ENCODE results near the gene CHRDL1. TPM values are rescaled to one million over a fixed set of nuclear protein-coding genes. Genes with fewer than 3 reads are reported as not detected.
"Not testable (repeated sequence)": the region's sequence is repeated elsewhere in the genome, so short reads cannot be mapped to it uniquely, and the experiment has no call there.

CHRDL1 gene, protein sequence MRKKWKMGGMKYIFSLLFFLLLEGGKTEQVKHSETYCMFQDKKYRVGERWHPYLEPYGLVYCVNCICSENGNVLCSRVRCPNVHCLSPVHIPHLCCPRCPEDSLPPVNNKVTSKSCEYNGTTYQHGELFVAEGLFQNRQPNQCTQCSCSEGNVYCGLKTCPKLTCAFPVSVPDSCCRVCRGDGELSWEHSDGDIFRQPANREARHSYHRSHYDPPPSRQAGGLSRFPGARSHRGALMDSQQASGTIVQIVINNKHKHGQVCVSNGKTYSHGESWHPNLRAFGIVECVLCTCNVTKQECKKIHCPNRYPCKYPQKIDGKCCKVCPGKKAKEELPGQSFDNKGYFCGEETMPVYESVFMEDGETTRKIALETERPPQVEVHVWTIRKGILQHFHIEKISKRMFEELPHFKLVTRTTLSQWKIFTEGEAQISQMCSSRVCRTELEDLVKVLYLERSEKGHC
- 0.05 TPM for polyA plus RNA-seq (2013, experiment 1 of 2; ENCODE audit: insufficient read length)
- polyA plus RNA-seq (2013, experiment 2 of 2; ENCODE audit: insufficient read length) = 0.15 TPM

DNA sequence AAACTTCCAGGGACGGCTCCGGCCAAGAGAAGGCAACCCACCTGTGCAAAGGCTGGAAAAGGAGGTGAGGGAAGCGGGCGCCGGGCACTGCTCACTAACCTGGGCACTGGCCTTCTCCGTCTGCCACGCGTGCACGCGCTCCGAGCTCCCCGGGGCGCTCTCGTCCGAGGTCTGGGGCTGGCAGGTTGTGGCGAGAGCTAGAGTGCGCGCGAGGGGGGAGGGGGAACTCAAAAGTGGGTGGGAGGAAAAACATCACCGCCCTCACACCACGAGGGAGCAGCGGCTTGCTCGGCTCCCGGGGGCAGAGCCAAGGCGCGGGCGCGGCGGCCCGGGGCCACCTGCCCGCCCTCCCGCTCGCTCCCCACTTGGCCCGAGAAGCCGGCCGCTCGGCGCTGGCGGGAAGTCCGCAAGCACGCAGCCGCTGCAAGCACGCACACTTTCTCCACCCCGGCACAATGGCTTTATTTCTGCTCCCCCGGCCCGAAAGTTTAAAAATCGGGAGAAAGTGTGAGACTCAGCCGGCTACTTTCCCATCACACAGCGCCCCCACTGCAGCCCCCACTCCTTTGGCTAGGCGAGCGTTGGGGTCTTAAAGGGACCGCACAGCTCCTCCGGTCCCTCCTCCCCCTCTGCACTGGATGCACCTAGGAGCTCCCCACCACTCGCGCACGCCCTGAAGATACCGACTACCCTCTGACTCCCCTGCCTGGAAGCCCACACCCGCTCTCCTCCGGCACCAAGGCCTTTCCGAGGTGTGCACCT, at the start of gene CHRDL1:
CHRDL1 (minus strand) TSS at position 173 of the 762 bp plus-strand sequence. CDS start 3,636 bp downstream, outside the sequence.
- DNase-seq = no peak

DNA sequence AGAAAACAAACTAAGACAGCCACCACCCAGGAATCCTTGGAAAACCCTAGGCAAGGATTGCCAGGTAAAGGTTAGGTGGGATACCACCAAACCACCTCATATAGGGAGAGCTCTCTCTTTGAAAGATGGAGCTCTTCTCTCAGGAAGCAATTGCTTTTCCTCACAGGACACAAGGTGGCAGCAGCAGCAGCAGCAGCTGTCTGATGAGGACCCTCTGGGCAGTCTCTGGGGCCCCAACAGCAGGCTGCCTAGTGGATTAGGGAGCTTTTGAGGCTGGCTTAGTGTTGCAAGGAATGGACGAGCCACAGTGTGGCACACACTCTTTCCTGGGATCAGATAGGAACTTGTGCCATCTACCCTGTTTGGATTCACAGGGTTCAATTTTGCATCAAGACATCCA, 41.4 kb upstream of the CHRDL1 start:
- no peak for DNase-seq

DNA sequence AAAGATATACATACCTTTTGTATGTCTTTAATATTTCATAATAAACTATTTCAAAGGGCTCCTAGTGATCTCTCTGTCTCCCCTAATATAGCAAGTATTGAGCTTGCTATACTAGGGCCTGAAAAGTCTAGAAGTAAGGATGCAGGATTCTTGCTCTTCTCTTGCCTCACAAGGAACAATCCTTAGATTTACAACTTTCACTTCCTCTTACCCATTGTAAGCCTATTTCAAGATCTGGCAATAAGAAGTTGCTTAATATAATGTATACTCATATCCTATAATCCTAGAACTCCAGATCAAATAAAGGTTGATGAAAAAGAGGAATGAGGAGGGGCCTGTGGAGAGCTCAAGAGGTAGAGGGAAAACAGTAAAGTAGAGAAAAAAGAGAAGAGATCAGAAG, 40.8 kb upstream of the CHRDL1 start:
- DNase-seq = no peak

DNA sequence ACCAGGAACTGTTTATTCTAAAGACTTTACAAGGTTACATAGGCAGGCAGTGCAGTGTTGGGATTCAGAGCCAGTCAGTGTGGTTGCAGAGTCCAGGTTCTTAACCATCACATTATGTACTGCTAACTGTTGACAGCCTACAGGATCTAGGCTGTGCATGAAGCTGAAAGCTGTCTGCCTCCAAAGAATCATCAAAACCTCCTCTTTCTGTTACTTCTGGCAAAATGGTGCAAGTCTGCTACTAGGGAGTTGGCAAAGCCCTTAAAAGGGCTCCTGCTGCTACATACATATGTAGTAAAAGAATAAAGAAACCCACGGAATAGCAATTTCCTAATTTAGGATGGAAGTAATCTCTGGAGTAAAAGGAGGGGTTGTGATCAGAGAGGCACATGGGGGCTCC, 40.4 kb upstream of the CHRDL1 start:
- no peak for DNase-seq

DNA sequence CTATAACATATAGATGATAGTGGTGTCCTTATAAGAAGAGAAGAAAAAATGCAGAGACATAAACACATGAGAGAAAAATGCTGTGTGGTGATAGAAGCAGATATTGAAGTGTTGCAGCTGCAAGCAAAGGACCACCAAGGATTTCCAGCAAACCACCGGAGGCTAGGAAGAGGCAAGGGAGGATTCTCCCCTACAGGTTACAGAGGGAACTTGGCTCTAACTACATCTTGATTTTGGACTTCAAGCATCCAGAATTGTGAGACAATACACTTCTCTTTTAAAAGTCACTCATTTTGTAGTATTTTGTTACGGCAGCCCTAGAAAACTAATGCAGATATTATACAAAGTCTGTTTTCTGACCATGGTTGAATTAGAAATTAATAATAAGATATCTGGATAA, 30.4 kb upstream of the CHRDL1 start:
- no peak for DNase-seq

DNA sequence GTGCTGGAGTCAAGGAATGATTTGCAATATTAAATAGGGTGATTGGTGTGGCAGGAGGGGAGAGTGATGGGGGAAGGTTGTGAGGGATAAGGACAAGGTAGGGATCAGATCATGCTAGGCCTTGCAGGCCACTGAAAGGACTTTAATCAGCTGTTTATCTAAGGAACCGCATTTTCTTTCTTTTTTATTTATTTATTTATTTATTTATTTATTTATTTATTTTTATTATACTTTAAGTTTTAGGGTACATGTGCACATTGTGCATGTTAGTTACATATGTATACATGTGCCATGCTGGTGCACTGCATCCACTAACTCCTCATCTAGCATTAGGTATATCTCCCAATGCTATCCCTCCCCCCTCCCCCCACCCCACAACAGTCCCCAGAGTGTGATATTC, 20.9 kb upstream of the CHRDL1 start:
- not testable (repeated sequence) for DNase-seq

DNA sequence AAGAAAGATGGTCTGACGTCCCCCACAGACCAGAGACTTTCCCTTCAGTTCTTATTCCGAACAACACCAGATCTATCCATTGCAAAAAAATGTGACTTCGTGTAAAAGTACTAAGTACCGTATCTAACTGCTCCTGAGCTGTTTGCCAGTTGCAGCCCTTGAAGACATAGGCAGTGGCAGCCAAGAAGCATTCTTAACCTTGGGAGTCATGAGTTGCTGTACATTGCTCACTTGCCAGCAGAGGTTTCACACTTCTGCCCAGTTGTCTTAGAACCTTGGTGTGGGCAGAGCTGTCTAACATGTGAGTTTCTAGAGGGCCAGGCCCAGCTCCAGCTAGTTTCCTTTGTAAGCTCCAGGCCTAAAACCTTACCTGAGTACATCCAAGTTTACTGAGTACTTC, 10.5 kb upstream of the CHRDL1 start:
- DNase-seq = no peak

DNA sequence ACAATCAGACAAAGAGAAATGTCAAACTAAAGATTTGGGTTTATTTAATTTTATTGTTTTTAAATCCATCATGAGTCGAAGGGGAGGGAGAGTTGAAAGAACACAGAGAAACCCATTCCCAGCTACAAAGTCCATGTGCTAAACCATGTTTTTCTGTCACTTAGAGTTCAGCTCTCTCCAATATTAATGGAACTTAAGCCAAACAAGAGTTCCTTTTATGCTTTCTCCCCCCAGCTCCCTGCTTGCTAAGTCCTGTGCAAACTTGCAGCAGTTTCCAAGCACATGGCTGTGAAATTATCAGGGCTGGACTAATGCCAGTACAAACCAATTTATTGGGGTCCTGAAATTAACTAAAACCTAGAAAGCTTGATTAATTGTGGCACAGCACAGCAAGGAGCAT, 9.7 kb upstream of the CHRDL1 start:
- DNase-seq = no peak

DNA sequence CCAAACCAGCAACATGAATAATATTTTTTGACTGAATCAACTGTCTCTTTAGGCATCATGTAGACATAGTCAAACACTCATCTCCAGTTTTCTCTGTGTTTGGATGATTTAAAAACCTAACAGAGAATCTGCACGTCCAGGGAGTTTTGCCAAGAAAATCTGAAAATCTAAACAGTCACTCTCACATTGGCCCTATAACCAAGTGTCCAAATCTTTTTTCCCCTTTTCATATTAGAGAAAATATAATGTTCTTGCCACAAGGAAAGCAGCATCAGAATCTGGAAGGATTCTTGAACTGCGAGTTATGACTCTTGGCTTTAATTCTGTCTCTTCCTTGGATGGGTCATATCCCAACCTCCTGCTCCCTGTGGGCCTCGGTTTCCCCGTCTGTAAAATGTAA, 8.8 kb upstream of the CHRDL1 start:
- DNase-seq = no peak

DNA sequence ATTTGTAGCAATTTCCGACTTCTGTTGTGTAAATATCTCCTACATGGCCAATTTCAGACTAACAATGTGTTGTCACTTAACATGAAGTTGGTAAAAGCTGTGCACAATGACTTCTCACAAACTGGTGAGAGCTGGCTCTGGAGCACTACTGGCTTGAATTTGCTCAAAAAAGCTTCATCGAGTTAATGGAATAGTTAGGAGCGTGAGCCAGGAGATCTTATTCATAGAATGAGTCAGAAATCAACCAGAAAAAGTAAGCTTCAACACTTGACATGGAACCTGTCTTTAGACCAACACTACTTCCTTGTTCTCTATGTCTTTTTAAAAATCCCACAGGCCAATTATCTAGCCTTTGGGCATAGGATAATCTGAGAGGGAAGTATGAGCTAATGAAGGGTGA, 7.9 kb upstream of the CHRDL1 start:
- DNase-seq = no peak

DNA sequence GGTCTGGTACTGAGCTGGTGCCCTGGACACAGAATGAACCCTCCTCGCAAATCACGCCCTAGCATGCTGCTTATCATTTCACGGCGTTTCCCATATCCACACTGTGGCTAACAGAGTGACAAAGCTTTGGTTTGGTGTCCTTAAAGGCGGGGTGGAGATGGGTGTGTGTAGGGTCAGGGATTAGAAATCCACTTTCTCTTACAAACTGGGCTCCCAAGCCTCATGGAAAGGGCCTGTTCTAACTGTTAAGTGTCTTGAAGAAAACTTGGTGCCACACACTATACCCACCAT, 735 bp upstream of the CHRDL1 start:
- no peak for DNase-seq

DNA sequence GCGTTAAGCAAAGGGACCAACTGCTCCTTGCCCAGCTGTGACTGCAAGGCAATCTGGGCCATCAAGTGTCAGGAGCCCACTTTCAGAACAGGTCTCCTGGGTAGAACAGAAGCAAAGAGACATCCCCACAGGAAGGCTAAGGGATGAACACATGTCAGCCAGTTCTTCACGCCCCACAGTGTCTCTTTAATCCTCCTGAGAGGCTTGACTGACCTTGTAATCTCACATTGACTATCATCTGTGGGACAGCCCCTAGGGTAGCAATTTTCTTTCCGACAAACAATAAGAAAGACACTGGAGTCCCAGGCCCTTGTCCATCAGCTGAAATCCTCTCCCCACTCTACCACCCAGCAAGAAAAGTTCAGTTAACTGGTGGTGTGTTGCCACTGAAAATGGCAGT, 1.0 kb downstream of the CHRDL1 start:
- no peak for DNase-seq

DNA sequence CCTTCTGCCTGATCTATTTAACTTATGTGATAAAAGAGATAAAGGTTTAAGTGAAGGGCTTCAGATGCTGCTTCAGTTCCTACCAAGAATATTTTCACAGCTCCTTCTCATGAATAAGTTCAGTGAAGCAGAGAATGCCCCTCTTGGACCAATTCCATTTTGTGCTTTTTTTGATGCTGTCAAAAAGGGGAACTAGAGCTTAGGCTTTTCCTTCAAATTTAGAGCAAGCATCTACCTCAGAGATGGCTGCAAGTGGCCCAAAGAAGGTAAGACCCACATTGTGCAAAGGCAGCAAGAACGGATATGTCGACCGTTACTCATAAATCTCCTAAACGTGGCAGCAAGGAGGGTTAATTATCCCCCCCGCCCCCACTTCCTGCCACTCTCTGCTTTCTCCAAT, 4.5 kb downstream of the CHRDL1 start:
- DNase-seq = no peak

DNA sequence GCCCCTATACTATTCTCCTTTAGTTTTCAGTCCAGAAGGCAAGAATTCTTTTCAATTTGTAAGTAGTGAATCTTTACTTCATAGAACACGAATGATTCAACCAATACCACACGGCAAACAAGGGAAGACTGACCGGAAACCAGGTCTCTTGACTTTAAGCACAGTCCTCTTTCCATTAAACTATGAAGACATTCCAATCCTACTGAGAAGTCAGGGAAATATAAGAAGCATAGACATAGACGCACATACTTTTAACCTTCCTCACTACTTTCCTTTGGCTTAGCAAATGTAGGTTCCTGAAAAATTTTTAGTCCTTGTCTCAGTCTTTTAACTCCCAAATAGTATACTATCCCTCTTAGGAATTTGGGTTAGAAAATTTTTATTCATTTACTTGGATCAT, 9.1 kb downstream of the CHRDL1 start:
- DNase-seq = peak; percentile 7

DNA sequence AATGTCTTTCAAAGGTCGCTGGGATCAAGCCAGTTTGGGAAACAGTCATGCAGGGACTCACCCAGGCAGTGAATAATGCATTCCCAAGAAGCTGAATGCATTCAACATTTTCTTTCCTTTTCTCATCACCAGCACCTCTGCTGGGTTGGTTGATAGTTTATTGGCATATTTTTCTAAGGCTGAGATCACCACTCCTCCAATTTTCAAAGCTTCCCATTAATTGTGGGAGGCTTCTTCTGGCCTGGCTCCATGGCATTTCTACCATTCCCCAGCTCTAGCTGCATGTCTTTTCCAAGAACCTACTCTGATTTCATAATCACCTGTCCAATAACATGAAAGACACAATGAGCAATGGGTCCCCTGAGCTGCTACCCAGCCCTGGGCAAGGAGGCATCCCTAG, 35.8 kb downstream of the CHRDL1 start:
- DNase-seq = no peak

DNA sequence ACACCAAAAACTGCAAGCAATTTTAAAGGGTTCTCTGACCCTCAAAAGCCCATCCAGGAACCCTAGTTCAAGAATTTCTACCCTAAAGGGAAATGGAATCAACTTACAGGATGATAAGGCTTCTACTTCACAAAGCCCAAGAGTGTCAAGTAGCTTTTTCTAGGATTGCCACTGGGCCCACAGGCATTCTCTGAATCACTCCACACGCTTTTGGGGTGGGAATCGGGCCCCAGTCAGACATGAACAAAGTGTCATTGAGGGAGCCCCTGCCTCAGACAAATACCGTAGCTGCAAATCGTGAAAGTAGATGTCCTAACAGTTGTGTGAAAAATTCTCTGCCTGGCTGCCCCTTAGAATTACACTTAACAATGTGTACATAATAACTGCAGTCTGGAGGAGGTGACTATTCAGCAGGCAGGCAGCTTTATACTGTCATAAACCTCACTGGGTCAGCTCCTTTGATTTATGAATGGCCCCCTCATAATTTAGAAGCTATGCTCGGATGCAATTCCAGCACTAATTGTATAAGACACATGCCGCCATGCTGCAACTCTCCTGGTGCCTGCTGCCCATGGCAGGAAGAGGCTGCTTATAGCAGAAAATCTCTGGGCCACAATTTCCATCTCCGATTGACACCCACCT, 36.7 kb downstream of the CHRDL1 start:
- DNase-seq = no peak

DNA sequence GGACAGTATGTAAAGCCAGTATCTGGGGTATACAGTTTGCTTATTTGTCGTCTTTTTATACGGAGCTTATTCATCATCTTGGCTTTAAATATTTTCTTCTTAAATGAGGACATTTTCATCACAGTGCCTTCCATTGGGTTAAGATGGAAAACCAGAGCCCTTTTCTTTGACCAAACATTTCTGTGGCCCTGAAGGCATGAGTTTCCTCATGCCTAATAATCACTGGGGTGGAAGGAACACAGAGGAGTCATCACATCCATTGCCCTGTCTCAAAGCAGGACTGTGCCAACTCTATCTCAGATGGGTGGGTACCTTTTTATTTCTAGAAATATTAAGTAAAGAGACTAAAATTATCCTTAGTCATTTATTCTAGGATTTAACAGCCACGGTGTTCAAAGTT, 40.0 kb downstream of the CHRDL1 start:
- DNase-seq = no peak

DNA sequence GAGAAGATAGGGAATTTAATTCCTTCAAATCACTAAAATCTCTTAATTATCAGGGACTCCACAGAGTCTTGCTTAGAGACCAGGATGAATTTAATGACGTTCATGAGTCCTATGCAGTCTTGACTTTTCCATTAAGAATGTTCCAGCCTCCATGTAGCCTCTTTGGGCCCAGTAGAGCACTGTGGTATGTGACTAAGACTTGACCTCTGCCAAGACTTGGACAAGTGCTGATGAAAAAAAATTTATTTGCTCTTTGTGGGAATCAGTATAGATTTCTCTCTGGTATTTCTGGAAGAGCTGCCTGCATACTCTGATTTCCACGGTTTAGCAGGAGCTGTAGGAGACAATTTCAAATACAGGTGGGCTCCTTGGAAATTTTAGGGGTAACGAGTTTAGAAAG, 40.6 kb downstream of the CHRDL1 start:
- no peak for DNase-seq

DNA sequence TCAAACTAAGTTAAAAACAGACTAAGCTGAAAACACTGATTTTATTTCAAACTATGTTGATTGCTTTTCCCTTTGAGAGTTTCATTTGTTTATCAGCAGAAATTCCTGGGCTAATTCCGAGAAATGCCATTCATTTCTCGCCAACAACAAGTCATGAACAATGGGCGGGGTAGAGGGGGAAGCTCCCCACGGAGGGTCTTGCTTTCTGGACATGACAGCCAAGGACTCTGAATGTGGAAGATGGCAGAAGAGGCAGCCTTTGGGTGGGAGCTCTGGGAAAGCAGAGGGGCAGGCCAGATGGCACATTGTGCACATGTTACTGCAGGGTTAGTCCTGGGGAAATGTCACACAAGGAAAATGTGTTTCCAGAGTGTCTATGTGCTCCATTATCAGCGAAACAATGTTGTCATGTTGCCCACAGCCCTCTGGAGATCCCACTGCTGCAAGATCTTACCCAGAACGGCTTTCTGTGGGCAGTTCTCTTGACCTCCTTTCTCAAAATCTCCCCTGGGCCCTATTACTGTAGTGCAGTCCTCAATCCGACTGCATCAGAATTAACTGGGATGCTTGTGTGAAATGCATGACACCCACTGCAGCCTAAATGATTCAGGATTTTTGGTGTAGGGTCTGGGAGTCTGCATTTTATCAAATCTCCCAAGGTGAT, 45.0 kb downstream of the CHRDL1 start:
- DNase-seq = no peak

DNA sequence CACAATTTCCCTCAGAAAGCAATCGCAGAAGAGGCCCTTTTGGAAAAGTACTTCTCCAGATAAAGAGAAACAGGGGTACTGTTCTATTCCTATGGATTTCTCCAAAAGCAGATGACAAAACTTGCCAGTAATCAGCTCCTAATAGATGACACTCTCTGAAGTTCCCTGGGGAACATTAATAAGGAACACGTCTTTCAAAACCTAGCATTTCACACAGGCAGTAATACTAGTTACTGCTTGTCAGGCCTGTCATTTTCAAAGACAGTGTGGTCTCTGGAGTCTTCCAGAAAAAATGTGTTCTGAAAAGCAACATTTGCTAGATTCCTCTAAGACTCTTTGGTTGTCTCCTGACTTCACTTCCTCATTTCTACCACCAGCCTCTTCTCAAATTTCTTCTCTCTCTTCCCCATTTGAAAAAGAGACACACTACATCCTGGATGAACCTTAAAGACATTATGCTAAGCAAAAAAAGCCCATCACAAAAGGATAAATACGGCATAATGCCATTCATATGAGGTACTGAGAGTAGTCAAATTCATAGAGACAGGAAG, 47.3 kb downstream of the CHRDL1 start:
- DNase-seq = no peak

DNA sequence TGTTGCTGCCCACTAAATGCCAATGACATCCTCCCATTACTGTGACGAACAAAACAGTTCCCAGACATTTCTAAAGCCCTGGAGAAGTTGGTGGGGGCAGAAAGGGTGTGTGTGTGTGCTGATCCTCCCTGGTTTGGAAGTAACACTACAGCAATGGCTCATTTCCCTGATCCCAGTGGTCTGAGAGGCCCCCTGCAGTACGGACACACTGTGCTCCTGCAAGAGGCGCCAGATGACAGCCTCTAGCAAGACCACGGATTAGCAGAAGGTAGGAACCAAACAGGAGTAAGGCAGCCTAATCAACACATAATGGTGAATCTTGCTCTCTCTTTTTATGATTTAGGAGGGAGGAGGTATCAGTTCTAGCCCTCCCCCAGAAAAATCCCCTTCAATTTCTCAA, 49.6 kb downstream of the CHRDL1 start:
- DNase-seq = no peak

DNA sequence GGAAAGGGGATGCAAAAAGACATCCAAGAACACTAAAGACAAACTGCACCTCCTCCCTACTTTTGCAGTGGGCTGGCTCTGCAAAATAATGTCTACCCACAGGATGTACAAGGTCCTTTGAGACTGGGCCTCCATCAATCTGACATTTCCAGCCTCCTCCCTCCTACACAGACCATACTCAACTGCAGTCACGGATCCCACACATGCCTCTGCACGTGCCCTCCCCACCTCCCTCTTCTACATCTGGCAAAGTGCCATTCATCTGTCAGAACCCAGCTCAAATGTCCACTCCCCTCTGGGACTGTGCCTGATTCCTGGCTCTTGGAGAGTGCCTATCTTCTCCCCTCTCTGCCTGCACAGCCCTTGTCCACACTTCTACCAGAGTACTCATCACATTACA, 50.3 kb downstream of the CHRDL1 start:
- DNase-seq = no peak

Data from fibroblast of skin of scalp (primary cell).